Smooth muscle cell (in vitro differentiated cells): Measurements from ENCODE around the gene ARHGAP27. TPM values are rescaled to one million over a fixed set of nuclear protein-coding genes. Genes with fewer than 3 reads are reported as not detected.
"Not testable (repeated sequence)": the region's sequence is repeated elsewhere in the genome, so short reads cannot be mapped to it uniquely, and the experiment has no call there.

ENCODE experiments used
- DNase-seq: peaks from one replicate; lab custom pipeline; 2025; ENCODE audit not compliant: unreplicated experiment; lab: John Stamatoyannopoulos, UW
- H2AFZ ChIP-seq: fragments of 200-600 bp; sonication (generic); 2 replicates; pipeline ENCODE4 v1.6.0; 2016; ENCODE audit warnings: antibody characterized with exemption, low read depth, mild to moderate bottlenecking
- H3F3A ChIP-seq: fragments of 200-600 bp; sonication (generic); 2 replicates; pipeline ENCODE4 v1.6.0; 2017; ENCODE audit warnings: antibody characterized with exemption, low read depth
- H3K27ac ChIP-seq: fragments of 200-600 bp; sonication (generic); 2 replicates; pipeline ENCODE4 v1.5.1; 2016; ENCODE audit warnings: low read depth, mild to moderate bottlenecking
- H3K27me3 ChIP-seq: fragments of 200-600 bp; sonication (generic); 2 replicates; pipeline ENCODE4 v1.6.1; 2016; ENCODE audit warnings: low read depth, mild to moderate bottlenecking
- H3K36me3 ChIP-seq: fragments of 200-600 bp; sonication (generic); 2 replicates; pipeline ENCODE4 v1.5.1; 2016; ENCODE audit warnings: low read depth
- H3K4me1 ChIP-seq: fragments of 200-600 bp; sonication (generic); 2 replicates; pipeline ENCODE4 v1.5.1; 2016; ENCODE audit warnings: low read depth
- H3K4me2 ChIP-seq: fragments of 200-600 bp; sonication (generic); 2 replicates; pipeline ENCODE4 v1.6.0; 2016; ENCODE audit warnings: mild to moderate bottlenecking
- H3K4me3 ChIP-seq: fragments of 200-600 bp; sonication (generic); 2 replicates; pipeline ENCODE4 v1.5.1; 2016; ENCODE audit warnings: mild to moderate bottlenecking
- H3K79me2 ChIP-seq: fragments of 200-600 bp; sonication (generic); 2 replicates; pipeline ENCODE4 v1.6.0; 2016; ENCODE audit warnings: low read depth, mild to moderate bottlenecking
- H3K9ac ChIP-seq: fragments of 200-600 bp; sonication (generic); 2 replicates; pipeline ENCODE4 v1.6.0; 2016; ENCODE audit warnings: low read depth
- H3K9me3 ChIP-seq: fragments of 200-600 bp; sonication (generic); replicated peaks from 2 replicates; pipeline ENCODE4 v1.5.1; 2016; ENCODE audit warnings: low read depth
- H4K20me1 ChIP-seq: fragments of 200-600 bp; sonication (generic); 2 replicates; pipeline ENCODE4 v1.6.0; 2016; ENCODE audit warnings: low read depth
- CTCF ChIP-seq: fragments of 200-600 bp; sonication (generic); IDR thresholded peaks from 2 replicates; pipeline ENCODE4 v1.5.1; 2017; ENCODE audit warnings: borderline replicate concordance, mild to moderate bottlenecking, antibody characterized with exemption; ENCODE audit not compliant: insufficient read depth, poor library complexity, severe bottlenecking
- WGBS: methylation state at CpG from one replicate; pipeline ENCODE4 v1.1.7; 2016; ENCODE audit warnings: low lambda C conversion rate; 5-methylcytosine and 5-hydroxymethylcytosine counted together
- polyA plus RNA-seq: library from polyadenylated mRNA; unstranded; fragments of >200 nt; fragmentation: Nextera tagmentation; extraction: Ambion mirVana; gene quantifications from 2 replicates; pipeline ENCODE4 v1.2.1, GENCODE V29; 2016
- total RNA-seq: library from RNA; depleted of rRNA; stranded (reverse); fragments of >200 nt; gene quantifications from 2 replicates; pipeline ENCODE4 v1.2.3, GENCODE V29; 2014

The ARHGAP27 gene
- total and polyA plus RNA-seq, 2 experiments from 2014 or later = 3.6 to 3.7 TPM

DNA sequence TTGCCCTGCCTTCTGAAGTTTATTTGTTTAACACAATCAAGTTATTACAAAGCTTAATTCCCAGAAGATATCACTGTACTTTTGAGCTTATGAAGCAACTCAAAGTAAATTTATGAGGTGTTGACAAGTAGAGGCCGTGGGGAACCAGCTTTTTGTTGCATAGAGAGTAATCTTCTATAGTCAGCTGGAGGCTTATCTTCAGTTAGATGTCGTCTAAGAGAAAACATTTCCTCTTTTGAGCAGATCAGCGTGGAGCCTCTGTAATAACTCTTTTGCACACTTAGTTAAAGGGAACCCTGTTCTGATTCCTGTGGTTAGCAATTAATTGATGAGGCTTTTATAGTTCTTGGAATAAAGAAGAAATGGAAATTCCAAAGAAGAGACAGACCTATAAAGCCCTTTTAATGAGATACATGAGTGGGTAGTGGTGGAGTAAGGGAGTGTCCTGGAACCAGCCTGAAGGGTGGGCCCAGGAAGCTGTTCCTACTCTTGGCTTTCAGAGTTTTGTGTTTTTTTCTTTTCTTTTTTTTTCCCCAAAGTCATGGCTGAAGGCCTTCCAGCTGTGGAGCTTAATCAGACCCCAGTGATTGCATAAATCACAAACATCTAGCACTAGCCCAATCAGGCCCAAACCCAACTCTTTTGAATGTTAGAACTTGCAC lies 87.0 kb downstream of the ARHGAP27 start:
- Histone ChIP-seq H3K36me3 (no peaks in the 10 kb centered on the region), H3K4me3 (no peak overlapping the region), H3F3A (peaks cover 21% of the 10 kb centered on the region), H3K4me1 (peaks cover 7% of the 10 kb centered on the region), H4K20me1 (no peaks in the 10 kb centered on the region), H3K27me3 (no peaks in the 10 kb centered on the region), H3K9me3 (no peaks in the 10 kb centered on the region), H3K27ac (peak overlapping the region; percentile 66), H2AFZ (no peak overlapping the region), H3K4me2 (peak overlapping the region; percentile 9), H3K9ac (no peak overlapping the region), H3K79me2 (no peaks in the 10 kb centered on the region)
- TF ChIP-seq CTCF = no peak
- 10% methylated on average over 3 of the region's 3 CpGs for whole genome bisulfite sequencing
- no peak for DNase-seq

- 68% methylated on average over 3 of the region's 3 CpGs for WGBS
Measured at GRCh38 chr17:45345246-45345553, 87.5 kb downstream of the ARHGAP27 start.

GRCh38 chr17:45343967-45344664 lies 88.6 kb downstream of the ARHGAP27 start:
- not testable (repeated sequence) for H3K4me3 ChIP-seq, H2AFZ ChIP-seq, H3K36me3 ChIP-seq, H3K27ac ChIP-seq, H3K9me3 ChIP-seq, H3K4me2 ChIP-seq, H3K9ac ChIP-seq, H4K20me1 ChIP-seq, H3K4me1 ChIP-seq, H3K79me2 ChIP-seq, DNase-seq, H3K27me3 ChIP-seq
- peaks cover 23% of the 10 kb centered on the region for H3F3A ChIP-seq
- WGBS = 94% methylated on average over 10 of the region's 10 CpGs

More at GRCh38 chr17:45345246-45345553, 87.5 kb downstream of the ARHGAP27 start:
- H3K79me2 ChIP-seq = no peaks in the 10 kb centered on the region
- H3K9me3 ChIP-seq = no peaks in the 10 kb centered on the region
- no peak overlapping the region for H3K4me3 ChIP-seq
- H4K20me1 ChIP-seq = no peaks in the 10 kb centered on the region
- peak overlapping the region; percentile 66 for H3K27ac ChIP-seq
- no peak for TF ChIP-seq CTCF
- H3K4me1 ChIP-seq = peaks cover 7% of the 10 kb centered on the region
- no peaks in the 10 kb centered on the region for H3K36me3 ChIP-seq
- peak overlapping the region; percentile 9 for H3K4me2 ChIP-seq
- no peak for DNase-seq
- peaks cover 23% of the 10 kb centered on the region for H3F3A ChIP-seq
- no peak overlapping the region for H2AFZ ChIP-seq
- no peaks in the 10 kb centered on the region for H3K27me3 ChIP-seq
- no peak overlapping the region for H3K9ac ChIP-seq

Other genes starting within 250 kb of the ARHGAP27 start
- gene FMNL1, start 211.0 kb downstream of the ARHGAP27 start, total RNA-seq = 0.90 TPM in 1 of 2 replicates, not detected in the other
- gene FMNL1, start 211.0 kb downstream of the ARHGAP27 start, polyA plus RNA-seq = 0.37 and 1.3 TPM in 2 replicates
- not detected in 2 replicates for gene SPATA32, start 170.8 kb downstream of the ARHGAP27 start, total RNA-seq
- gene SPATA32, start 170.8 kb downstream of the ARHGAP27 start, polyA plus RNA-seq = 0.27 TPM in 1 of 2 replicates, not detected in the other
- 1.5 and 1.7 TPM in 2 replicates for gene MAP3K14, start 115.8 kb downstream of the ARHGAP27 start, total RNA-seq
- 1.8 and 2.7 TPM in 2 replicates for gene MAP3K14, start 115.8 kb downstream of the ARHGAP27 start, polyA plus RNA-seq
- gene PLEKHM1, start 57.9 kb upstream of the ARHGAP27 start, total RNA-seq = 14.8 and 15.1 TPM in 2 replicates
- gene PLEKHM1, start 57.9 kb upstream of the ARHGAP27 start, polyA plus RNA-seq = 8.7 and 9.8 TPM in 2 replicates